Iris pigment epithelial cell (primary cell): ENCODE measurements around the gene C6orf118.

Experiments
- DNase-seq: peaks from one replicate; pipeline ENCODE4 v3.0.0-alpha.2; 2011; ENCODE audit warnings: low read depth

The C6orf118 gene

DNA sequence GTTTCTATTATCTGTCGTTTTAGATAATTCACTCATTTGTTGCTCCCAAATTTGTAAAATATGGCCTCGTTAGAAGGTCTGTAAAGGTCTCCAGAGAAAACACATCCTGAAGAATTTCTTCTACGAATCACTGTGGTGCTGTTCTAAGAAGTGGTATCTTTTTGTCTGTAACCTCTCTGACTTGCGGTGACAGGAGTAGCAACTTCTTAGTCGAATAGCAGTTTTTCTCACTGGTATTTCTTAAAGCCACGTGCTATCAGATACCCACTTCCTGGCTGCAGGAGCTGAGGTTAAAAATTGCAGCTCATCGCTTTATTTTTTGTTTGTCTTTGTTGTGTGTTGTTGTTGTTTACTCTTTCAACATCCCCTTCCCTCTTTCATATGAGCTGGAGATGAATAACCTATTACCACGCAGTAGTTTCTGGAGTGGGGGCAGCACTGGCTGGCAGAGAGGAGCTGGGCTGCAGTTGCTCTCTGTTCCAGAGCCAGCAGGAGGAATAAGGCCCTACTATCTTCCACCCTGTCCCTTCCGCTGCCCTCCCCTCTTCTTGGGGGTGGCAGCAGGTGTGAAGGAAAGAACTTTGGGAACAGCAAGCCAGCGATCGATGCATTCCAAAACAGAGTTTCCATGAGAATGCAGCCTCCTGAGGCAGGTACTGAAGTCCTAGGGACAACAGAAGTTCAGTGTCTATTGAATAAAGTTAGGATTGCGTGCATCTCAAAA is 64.7 kb downstream of the C6orf118 start:
- DNase-seq = no peak

DNA sequence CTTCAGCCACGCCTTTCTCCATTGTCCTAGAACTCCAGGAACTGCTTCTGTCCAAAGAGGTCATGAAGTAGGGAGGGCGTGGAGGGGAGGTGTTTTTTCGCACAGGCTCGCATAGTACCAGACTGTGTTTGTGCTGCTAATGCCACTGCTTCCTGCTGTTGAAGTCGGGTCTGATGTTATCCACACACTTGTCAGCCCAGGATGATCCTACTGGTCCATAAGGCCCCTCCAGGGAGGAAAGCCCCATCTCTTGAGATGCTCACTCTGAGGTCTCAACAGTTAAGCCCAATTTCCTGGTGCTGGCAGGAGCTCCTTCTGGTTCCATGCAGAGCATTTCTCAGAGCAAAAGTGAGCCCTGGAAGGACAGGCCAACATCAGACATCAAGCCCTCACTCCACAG is 65.6 kb downstream of the C6orf118 start:
- no peak for DNase-seq

DNA sequence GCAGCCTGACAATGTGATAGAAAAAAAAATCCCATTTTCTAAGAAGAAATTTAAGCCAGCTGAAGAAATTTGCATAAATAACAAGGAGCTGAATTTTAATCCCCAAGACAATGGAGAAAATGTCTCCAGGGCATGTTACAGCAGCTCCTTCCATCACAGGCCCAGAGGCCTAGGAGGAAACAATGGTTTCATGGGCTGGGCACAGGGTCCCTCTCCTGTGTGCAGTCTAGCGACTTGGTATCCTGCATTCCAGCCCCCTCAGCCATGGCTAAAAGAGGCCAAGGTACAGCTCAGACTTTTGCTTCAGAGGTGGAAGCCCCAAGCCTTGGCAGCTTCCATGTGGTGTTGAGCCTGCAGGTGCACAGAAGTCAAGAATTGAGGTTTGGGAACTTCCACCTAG is 73.1 kb downstream of the C6orf118 start:
- no peak for DNase-seq

DNA sequence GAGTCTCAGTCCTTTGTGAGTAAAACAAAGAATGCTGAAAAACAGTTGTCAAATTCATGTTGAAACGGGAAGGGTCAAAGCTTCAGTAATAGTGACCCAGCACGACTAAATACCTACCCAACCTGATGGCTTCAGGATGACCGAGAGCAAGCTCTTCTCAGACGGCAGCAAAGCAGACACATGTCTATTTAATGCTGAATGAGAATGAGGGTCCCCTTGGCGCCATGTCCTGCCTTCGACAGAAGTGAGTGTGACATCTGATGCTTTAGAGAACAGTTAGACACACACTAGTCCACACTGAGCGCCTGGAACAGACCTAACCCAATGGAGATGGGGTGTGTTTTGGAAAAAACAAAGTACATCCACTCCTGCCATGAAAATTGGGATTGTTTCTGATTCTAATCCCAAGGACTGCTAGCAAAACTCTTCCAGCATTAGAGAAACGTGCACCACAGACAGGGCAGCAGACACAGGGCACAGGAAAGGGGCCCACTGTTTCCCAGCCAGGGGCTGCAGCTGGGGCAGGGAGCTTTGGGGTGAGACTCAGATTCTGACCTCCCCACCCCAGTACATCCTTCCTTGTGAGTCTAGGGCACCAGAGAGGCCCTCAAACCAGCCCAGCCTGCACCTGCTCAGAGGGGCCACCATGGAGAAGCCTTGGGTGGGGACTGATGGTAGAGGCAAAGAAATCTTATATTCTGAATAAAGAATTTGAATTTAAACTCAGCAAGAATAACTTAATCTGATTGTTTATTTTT is 76.5 kb downstream of the C6orf118 start:
- no peak for DNase-seq

DNA sequence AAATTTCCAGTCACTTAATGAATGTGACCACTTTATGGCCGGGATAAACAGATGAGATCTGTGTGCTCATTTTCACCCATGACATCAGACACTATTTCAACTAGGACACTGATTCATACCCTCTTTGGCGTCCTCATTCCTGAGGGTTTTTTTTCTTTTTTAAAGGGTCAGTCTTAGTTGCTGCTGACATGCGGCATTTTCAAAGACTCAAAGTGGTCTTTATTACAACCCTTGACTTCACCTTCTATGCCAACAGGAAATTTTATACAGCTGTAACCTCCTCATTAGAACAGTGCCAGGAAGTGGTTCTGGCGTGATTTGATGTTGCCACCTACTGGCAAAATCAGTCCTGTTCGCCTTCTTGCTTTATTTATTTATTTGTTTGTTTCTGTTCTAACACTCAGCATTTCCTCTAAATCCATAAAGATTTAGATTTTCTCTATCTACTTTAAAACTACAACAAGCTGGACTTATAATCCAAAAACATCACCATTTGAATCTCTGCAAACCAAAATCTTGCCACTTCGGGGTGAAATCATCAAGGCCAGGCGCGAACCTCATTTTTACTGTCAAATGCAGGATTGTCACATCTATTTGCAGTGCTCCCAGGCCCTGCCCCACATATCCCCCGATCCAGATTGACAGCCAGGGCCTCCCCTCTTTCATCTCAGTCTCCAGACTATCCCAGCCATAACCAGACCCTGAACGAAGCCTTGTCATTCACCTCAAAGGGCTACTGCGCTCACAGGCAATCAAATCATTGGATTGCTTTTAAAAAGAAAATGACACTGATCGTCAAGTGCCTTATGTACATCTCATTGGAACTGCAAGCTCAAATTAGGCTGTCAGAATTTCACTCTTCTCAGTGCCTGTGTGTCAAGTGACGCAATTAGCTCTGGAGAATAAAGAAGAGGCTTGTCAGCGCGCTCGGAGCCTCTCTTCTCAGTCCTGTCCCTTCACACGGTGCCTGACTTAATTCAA is 77.5 kb downstream of the C6orf118 start:
- DNase-seq = no peak

DNA sequence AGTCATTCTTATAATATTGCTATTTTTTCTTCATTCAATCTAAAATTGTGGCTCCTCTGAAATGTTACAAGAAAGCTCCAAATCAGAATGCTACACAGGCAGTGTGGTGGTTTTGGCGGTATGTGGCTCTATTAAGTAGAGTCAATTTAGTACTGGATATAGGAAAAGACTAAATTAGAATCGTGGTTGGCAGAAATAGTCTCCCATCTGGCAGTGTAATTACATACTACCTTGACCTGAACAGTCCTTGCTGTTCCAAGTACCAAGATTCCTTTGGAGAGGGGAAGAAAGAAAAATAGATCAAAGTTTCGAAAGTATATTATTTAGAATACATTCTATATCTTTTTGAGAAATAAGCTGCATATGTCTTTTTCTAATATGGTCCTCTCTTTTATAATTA is 78.2 kb downstream of the C6orf118 start:
- DNase-seq = no peak
